Hematopoietic multipotent progenitor cell treated with erythropoietin and hydrocortisone succinate and interleukin-3 and kit ligand, for 8 days (in vitro differentiated cells): ENCODE measurements around the gene UNK.
A peak's percentile ranks its signal among the peaks of the same experiment; 100 is the strongest.

Source experiments
- DNase-seq: peaks from one replicate; pipeline ENCODE4 v3.0.0-alpha.2; 2015

Gene UNK, protein sequence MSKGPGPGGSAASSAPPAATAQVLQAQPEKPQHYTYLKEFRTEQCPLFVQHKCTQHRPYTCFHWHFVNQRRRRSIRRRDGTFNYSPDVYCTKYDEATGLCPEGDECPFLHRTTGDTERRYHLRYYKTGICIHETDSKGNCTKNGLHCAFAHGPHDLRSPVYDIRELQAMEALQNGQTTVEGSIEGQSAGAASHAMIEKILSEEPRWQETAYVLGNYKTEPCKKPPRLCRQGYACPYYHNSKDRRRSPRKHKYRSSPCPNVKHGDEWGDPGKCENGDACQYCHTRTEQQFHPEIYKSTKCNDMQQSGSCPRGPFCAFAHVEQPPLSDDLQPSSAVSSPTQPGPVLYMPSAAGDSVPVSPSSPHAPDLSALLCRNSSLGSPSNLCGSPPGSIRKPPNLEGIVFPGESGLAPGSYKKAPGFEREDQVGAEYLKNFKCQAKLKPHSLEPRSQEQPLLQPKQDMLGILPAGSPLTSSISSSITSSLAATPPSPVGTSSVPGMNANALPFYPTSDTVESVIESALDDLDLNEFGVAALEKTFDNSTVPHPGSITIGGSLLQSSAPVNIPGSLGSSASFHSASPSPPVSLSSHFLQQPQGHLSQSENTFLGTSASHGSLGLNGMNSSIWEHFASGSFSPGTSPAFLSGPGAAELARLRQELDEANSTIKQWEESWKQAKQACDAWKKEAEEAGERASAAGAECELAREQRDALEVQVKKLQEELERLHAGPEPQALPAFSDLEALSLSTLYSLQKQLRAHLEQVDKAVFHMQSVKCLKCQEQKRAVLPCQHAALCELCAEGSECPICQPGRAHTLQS

DNA sequence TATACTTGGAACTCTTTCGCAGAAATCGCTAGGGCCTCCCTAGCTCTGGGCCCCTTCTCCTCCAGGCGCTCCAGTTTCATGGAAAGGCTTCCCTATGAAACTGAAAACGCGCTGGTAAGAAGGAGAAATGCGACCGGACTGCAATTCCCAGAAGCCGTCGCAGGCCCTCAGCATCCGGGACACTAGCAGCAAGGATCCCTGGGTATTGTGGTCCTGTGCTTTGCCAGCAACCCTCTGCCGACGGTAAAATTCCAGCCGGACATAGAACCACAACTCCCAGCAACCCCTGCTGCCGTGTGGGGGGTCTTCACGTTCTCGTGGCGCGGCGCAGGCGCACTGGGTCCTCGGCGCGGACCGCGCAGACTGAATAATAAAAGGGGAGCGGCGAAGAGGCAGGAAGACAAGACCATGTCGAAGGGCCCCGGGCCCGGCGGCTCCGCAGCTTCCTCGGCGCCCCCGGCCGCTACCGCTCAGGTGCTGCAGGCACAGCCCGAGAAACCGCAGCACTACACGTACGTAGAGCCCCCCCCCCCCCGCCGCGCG, at the start of gene UNK:
TSS of gene UNK (plus strand) at position 334 of the 543 bp plus-strand sequence. CDS start at position 409, 75 bp downstream.
- peak; percentile 99 for DNase-seq

DNA sequence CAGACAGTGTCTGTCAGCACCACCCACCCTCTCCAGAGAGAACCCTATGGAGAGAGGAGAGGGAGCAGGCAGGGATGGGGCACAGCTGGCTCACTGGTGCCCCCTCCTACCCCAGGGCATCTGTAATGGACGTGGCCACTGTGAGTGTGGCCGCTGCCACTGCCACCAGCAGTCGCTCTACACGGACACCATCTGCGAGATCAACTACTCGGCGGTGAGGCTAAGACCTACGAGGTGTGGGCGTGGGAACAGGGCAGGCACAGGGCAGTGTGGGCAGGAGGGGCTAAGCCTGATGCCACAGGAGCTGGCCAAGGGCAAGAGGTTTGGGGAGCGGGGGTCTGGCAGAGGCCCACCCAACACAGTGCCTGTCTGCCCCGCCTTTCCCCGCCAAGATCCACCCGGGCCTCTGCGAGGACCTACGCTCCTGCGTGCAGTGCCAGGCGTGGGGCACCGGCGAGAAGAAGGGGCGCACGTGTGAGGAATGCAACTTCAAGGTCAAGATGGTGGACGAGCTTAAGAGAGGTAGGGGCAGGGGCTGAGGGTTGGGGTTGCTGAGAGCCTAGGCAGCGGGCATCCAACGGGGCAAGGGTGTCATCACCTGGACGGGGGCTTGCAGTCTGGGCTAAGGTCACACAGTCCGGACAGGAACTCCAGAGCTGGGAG, 48.3 kb upstream of the UNK start:
- no peak for DNase-seq

DNA sequence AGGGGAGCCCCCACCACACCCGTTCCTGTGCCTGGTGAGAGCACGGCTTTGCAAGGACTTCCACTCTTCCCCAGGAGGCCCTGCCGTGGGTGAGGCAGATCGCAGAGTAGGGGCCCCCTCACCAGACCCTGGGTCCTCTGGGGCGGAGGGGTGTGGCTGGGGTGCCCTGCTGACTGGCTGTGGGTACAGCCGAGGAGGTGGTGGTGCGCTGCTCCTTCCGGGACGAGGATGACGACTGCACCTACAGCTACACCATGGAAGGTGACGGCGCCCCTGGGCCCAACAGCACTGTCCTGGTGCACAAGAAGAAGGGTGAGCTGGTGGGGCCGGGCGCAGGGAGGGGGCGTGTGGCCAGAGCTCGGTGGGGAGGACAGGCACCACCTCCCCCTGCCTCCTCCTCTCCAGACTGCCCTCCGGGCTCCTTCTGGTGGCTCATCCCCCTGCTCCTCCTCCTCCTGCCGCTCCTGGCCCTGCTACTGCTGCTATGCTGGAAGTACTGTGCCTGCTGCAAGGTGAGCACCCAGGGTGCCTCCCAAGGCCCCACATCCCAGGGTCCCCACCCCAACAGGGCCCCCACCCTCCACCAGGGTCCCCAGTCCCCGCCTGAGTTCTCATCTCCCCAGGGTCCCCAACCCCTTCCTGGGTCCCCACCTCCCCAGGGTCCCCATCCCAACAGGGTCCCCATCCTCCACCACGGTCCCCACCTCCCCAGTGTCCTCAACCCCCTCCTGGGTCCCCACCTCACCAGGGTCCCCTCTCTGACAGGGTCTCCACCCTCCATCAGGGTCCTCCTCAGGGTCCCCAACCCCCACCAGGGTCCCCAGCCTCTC, 47.3 kb upstream of the UNK start:
- DNase-seq: no peak

DNA sequence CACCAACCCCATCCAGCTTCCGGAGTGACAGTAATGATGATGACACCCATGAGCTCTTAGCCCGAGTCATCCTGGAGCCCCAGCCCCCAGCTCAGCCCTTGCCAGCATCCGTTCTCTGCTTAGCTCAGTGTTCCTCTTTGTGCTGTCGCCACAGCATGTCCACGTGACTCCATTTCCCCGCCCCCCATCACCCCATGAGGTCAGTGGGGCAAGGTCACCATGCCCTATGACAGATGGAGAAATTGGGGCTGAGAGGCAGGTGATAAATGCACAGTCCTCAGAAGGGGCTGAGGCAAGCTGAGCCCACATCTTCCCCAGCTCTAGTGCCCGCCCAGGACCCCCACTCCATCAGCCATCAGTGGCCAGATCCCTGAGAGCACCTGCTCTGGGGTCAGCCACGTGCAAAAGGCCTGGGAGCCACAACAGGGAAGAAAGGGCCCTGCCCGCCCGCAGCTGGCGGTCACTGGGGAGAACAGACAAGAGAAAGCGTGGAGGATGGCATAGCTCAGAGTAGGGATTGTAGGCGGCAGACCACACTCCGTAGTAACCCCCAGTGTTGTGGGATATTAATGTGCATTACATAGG, 46.3 kb upstream of the UNK start:
- peak; percentile 31 for DNase-seq

DNA sequence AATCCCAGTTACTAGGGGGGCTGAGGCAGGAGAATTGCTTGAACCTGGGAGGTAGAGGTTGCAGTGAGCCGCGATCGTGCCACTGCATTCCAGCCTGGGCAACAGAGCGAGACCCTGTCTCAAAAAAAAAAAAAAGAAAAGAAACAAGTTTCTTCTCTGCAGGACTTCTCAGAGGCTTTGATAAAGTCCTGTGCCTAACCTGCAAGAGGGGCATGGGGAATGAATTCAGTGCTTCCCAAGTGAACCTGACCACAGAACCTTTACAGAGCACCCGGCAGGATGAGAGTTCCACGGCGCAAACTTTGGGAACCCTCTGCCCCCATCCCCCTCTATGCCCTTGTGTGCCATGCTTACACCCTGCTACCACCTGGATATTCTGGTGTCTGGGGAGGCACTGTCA, 45.4 kb upstream of the UNK start:
- DNase-seq: no peak

DNA sequence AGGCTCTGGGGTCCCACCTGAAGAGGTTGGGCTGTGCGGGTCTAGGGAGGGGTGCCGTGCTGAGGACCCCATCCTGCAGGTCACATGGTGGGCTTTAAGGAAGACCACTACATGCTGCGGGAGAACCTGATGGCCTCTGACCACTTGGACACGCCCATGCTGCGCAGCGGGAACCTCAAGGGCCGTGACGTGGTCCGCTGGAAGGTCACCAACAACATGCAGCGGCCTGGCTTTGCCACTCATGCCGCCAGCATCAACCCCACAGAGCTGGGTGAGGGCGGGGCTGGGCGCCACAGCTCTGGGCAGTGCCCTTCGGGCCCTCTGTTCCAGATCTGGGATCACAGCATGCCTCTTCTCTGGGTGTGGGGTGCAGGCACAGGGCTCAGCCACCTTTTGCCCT, 44.8 kb upstream of the UNK start:
- DNase-seq: no peak

DNA sequence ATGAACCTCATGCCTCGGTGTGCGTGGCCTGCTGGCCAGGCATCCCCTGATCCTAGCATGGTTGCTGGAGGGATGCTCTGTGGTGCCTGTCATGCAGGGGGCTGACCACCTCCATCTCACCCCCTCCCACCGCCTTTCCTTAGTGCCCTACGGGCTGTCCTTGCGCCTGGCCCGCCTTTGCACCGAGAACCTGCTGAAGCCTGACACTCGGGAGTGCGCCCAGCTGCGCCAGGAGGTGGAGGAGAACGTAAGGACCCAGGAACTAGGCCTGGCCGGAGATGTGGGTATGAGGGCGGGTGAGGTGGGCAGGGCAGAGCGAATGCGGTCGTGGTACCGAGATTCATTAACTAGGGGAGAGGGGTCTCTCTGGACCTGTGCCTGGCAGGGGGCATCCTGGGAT, 44.4 kb upstream of the UNK start:
- no peak for DNase-seq

DNA sequence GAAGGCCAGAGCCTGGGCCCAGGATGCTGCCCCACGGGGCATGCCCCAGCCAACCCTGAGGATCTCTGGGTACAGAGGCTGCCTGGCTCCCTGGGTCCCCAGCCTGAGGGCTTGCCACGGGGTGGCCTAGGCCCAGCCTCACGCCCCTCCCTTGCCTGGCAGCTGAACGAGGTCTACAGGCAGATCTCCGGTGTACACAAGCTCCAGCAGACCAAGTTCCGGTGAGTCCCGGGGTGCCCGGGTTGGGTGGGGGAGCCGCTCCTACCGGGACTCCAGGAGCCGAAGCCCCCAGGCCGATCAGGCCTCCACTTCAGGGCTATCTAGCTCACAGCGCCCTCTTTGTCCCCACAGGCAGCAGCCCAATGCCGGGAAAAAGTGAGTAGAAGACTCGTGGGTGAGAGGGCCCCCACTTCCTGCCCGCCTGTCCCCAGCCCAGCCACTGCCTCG, 44.0 kb upstream of the UNK start:
- DNase-seq: no peak

DNA sequence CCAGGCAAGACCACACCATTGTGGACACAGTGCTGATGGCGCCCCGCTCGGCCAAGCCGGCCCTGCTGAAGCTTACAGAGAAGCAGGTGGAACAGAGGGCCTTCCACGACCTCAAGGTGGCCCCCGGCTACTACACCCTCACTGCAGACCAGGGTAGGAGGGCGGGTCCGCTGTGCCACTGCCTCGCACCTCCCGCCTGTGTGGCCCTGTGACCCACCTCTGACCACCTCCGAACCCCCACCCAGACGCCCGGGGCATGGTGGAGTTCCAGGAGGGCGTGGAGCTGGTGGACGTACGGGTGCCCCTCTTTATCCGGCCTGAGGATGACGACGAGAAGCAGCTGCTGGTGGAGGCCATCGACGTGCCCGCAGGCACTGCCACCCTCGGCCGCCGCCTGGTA, 42.3 kb upstream of the UNK start:
- no peak for DNase-seq

DNA sequence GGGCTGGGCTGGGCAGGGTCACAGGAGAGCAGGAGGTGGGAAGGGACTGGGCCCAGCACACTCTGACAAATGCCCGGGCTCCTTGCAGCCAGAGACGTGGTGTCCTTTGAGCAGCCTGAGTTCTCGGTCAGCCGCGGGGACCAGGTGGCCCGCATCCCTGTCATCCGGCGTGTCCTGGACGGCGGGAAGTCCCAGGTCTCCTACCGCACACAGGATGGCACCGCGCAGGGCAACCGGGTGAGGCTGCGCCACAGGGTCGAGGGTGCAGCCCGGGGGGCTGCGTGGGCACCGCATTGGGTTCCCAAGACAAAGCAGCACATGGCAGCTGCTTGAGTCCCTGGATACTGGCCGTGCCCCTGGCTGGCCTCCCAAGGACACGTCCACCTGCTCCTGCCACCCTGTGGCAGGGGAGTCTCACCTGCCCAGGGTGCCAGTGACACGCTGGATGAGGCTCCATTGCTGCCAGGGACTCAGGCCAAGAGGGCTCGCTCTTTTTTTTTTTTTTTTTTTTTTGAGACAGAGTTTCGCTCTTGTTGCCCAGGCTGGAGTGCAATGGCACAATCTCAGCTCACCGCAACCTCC, 40.9 kb upstream of the UNK start:
- no peak for DNase-seq

DNA sequence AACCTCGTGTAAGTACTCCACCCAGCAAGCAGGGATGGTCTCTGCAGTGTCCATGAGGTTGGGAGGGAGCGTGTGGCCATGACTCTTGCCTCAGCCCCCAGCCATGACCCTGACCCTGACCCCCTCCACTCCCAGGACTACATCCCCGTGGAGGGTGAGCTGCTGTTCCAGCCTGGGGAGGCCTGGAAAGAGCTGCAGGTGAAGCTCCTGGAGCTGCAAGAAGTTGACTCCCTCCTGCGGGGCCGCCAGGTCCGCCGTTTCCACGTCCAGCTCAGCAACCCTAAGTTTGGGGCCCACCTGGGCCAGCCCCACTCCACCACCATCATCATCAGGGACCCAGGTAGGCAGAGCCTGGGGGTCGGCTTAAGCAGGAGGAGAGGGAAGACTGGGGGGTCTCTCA, 35.9 kb upstream of the UNK start:
- no peak for DNase-seq

DNA sequence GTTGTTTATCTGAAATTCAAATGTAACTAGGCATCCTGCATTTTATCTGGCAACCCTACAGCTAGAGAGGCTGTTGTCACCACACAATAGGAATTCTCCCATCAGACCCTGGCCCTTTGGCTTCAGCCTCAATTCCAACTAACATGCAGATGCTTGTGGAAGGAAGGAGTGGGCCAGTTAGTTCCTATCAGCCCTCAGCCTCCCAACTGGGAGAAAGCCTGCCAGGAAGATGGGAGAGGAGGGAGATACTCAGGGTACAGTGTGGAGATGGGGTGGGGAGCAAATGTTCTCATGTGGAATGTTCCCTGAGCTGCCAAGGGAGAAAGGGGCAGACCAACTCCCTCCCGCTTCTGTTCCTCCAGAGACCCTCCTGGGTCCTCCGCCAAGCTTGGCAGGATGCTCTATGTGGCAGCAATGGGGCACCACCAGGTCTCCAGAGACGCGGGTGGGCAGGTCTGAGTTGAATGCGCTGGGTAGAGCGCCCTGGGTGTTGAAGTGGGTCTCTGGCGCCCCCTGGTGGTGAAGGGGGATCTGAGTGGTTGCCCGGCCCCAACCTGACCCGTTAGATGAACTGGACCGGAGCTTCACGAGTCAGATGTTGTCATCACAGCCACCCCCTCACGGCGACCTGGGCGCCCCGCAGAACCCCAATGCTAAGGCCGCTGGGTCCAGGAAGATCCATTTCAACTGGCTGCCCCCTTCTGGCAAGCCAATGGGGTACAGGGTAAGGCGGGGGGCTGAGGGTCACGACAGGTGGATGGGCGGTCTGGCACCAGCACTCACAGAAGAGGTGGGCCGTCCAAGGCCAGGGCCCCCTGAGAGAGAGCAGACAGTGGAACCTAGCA, 34.8 kb upstream of the UNK start:
- DNase-seq: peak; percentile 81

DNA sequence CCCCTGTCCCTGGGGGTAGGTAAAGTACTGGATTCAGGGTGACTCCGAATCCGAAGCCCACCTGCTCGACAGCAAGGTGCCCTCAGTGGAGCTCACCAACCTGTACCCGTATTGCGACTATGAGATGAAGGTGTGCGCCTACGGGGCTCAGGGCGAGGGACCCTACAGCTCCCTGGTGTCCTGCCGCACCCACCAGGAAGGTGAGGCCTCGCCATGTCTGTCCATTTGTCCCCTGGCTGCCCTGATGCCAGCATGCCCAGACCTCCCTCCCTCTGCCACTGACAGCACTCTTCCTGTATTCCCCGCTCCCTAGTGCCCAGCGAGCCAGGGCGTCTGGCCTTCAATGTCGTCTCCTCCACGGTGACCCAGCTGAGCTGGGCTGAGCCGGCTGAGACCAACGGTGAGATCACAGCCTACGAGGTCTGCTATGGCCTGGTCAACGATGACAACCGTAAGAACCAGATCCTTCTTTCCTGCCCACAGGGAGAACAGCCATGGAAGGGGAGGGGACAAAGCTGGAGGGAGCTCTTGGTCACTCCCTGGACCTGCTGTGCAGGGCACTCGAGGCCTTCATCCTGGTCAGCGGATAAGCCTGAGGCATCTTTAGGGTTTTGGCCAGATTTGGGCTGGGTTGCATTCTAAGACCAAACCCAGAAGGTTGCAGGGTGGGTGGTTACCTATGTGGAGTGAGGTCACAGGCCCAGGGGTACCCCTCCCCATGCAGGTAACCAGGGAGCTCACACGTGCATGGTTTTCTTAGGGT, 33.8 kb upstream of the UNK start:
- DNase-seq: no peak

DNA sequence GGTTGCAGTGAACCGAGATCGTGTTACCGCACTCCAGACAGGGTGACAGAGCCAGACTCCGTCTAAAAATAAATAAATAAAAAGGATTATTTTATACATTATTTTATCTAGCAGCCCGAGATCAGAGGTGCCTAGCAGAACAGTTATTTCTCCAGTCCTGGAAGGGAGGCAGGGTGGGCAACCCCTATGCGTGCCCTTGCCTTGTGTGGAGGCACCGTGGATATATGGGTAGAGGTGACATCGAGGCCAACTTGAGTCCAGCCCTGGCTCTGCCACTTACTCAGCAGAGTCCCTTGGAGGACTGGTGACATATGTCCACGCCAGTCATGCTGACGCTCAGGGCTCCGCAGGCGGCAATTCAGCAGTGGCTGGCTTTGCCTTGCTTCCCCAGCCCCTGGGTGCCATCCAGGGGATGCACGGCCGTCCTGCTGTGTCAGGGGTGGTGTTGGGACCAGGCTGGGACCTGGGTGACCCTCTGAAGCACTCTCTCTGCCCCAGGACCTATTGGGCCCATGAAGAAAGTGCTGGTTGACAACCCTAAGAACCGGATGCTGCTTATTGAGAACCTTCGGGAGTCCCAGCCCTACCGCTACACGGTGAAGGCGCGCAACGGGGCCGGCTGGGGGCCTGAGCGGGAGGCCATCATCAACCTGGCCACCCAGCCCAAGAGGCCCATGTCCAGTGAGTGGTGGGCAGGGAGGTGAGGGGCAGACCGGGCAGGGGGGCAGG, 32.8 kb upstream of the UNK start:
- DNase-seq: no peak

DNA sequence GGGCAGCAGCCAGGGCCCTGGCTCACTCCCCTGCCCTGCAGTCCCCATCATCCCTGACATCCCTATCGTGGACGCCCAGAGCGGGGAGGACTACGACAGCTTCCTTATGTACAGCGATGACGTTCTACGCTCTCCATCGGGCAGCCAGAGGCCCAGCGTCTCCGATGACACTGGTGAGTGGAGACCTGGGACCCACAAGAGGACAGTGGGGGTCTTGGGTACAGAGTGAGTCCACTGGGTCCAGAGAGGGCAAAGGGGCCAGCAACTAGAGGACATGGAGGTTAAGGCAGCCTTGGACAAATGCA, 32.2 kb upstream of the UNK start:
- DNase-seq: no peak

DNA sequence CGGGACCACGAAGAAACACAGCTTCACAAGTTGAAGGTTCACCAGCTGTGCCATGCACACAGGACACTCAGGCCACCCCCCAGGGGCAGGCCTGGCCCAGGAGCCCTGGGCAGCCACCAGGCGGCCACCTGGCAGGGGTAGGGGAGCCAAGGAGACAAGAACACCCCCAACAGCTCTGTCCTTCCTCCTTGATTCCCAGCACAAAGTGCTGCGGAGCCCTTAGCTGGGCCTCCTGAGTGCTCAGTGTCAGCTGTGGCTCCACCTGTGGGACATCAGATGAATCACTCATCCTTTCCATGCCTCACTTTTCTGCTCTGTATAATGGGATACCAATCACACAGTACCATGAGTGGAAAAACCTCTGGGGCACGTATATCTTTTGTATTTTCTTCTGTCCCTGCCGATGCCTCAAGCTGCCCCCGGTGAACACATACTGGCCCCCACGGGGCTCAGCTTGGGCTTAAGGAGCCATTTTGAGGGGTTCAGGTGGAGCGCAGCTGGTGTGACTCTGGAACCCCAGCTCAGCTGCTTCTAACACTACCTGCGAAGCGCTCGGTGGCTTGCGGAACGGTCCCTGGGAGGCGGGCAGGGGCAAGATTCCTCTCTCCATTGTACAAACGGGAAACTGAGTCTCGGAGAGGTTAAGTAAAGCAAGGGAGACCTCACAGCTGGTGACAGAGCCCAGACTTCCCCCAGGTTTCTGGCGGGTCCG, 31.6 kb upstream of the UNK start:
- DNase-seq: peak; percentile 52

DNA sequence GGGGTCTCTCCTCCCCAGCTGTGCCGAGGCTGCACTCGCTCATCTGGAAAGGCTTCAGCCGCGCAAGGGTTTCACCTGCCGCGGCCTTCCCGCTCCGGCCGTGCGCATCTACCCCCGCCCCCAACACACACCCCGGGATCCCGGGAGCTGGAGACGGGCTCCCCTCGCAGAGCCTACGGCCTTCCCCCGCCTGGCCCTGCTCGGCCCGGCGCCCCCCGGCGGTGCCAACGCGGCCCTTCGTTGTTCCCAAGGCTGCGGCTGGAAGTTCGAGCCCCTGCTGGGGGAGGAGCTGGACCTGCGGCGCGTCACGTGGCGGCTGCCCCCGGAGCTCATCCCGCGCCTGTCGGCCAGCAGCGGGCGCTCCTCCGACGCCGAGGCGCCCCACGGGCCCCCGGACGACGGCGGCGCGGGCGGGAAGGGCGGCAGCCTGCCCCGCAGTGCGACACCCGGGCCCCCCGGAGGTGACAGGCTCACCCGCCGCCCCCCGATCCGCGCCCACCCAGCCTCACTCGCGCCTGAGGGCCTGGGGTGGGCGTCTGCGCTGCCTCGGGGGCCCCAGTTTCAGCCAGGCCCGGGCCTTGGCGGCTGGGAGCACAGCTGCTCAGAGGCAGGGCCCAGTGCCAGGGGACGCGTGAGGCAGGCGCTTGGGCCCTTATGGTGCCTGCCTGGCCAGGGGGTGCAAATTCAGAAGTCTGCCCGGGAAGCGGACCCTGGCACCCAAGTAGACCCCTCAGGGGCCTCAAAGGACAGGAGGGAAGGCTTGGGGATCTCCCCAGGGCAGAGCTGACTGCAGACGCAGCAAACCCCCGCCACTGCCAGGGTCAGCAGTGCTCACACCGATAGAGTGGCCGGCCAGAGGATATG, 30.9 kb upstream of the UNK start:
- peak; percentile 72 for DNase-seq
